ENCODE results near the gene ZNF230. TPM values are rescaled to one million over a fixed set of nuclear protein-coding genes. Genes with fewer than 3 reads are reported as not detected.

Gene ZNF230
- 1 to 10 TPM; 2.8 to 5.0 (median 3.7) TPM for total RNA-seq

GRCh38 chr19:44002566-44003460 is at the start of gene ZNF230:
ZNF230 (plus strand) TSS chr19:44002957; CDS start chr19:44007079, 4,122 bp downstream.
- H3K4me3 ChIP-seq = peak within 1 kb of the TSS; percentile 62 to 88 (median 71)
- H3K27ac ChIP-seq = peak within 1 kb of the TSS in 1 of 2 donors; percentile 35
- H3K4me1 ChIP-seq (replicated peaks in 1 of 2) = peaks cover 3 to 4% of the 10 kb centered on the region in 2 donors
- peak; percentile 95 to 100 (median 99) for ATAC-seq (replicated peaks in 6 of 8)
- WGBS, 10 experiments = 0 to 3% (median 0%) methylated on average over 2 to 22 of the region's 48 CpGs; no CpG with 5 or more reads in 2 of the 10 experiments
- in situ Hi-C loops (cut with MboI; ENCODE audit: low pct_unique_long_range_greater_than_20kb in 2 of 9, low sequenced_read_pairs in 9 of 9, unreplicated experiment in 9 of 9) = no loop called here

DNA sequence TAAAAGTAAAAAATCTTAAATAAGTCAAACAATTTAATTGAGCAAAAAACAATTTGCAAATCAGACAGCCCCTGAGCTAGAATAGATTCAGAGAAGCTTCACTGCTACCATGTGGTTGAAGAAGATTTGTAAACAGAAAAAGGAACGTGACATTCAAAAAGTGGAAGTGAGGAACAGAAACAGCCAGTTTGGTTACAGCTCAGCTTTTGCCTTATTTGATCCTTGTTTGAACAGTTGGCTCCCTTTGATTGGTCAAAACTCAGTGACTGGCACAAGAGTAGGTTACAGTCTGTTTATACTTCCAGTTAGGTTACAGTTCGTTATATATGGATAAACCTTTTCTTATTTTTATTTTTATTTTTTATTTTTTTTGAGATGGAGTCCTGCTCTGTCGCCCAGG is 45.9 kb upstream of the ZNF230 start:
- Histone ChIP-seq H3K4me3 (no peak overlapping the region), H3K4me1 (replicated peaks in 1 of 2) (peaks cover 0 to 2% of the 10 kb centered on the region in 2 donors), H3K27ac (no peak overlapping the region)
- in situ Hi-C loops (cut with MboI; ENCODE audit: low pct_unique_long_range_greater_than_20kb in 2 of 9, low sequenced_read_pairs in 9 of 9, unreplicated experiment in 9 of 9) = no loop called here
- ATAC-seq (replicated peaks in 6 of 8) = no peak
- WGBS, 10 experiments = 74 to 100% (median 95%) methylated on average over 2 to 3 of the region's 3 CpGs

GRCh38 chr19:43957891-43958290 is 44.9 kb upstream of the ZNF230 start:
- in situ Hi-C loops (cut with MboI; ENCODE audit: low pct_unique_long_range_greater_than_20kb in 2 of 9, low sequenced_read_pairs in 9 of 9, unreplicated experiment in 9 of 9) = no loop called here
- 82 to 100% (median 94%) methylated on average over 1 to 3 of the region's 3 CpGs; no CpG with 5 or more reads in 3 of the 10 experiments for WGBS, 10 experiments

DNA sequence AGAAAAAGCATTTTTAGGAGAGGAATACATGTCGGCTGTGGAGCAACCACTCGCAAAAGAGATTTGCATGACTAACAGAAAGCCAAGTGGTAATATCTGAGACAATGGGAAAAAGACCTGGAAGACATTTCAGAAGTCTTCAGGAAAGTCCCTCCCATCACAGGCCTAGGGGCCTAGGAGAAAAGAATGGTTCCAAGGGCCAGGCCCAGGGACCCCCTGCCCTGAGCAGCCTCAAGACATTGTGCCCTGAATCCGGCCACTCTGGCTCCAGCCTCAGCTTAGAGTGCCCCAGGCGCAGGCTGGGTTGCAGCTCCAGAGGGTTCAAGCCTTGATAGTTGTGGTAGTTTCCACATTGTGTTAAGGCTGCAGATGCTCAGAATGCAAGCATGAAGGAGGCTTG is 42.3 kb upstream of the ZNF230 start:
- H3K4me1 ChIP-seq (replicated peaks in 1 of 2) = no peaks in the 10 kb centered on the region
- WGBS, 10 experiments = 0 to 80% (median 48%) methylated on average over 1 to 4 of the region's 4 CpGs; no CpG with 5 or more reads in 2 of the 10 experiments
- H3K4me3 ChIP-seq = no peak overlapping the region
- in situ Hi-C loops (cut with MboI; ENCODE audit: low pct_unique_long_range_greater_than_20kb in 2 of 9, low sequenced_read_pairs in 9 of 9, unreplicated experiment in 9 of 9) = no loop called here
- H3K27ac ChIP-seq = no peak overlapping the region
- ATAC-seq (replicated peaks in 6 of 8) = no peak

More at GRCh38 chr19:43957891-43958290, 44.9 kb upstream of the ZNF230 start:
- Histone ChIP-seq H3K27ac (no peak overlapping the region), H3K4me1 (replicated peaks in 1 of 2) (no peaks in the 10 kb centered on the region), H3K4me3 (no peak overlapping the region)
- ATAC-seq (replicated peaks in 6 of 8) = no peak

DNA sequence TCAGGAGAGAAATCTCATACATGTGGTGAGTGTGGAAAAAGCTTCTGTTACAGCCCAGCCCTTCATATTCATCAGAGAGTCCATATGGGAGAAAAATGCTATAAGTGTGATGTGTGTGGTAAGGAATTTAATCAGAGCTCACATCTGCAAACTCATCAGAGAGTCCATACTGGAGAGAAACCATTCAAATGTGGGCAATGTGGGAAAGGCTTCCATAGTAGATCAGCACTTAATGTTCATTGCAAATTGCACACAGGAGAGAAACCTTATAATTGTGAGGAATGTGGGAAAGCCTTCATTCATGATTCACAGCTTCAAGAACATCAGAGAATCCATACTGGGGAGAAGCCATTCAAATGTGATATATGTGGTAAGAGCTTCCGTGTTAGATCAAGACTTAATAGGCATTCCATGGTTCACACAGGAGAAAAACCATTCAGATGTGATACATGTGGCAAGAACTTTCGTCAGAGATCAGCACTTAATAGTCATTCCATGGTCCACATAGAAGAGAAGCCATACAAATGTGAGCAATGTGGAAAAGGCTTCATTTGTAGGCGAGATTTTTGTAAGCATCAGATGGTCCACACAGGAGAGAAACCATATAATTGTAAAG is 36.6 kb upstream of the ZNF230 start:
- H3K27ac ChIP-seq = no peak overlapping the region
- no peaks in the 10 kb centered on the region for H3K4me1 ChIP-seq (replicated peaks in 1 of 2)
- no peak overlapping the region for H3K4me3 ChIP-seq
- no peak for ATAC-seq (replicated peaks in 6 of 8)
- in situ Hi-C loops (cut with MboI; ENCODE audit: low pct_unique_long_range_greater_than_20kb in 2 of 9, low sequenced_read_pairs in 9 of 9, unreplicated experiment in 9 of 9) = no loop called here
- 50 to 100% (median 90%) methylated on average over 1 to 3 of the region's 3 CpGs for WGBS, 10 experiments

GRCh38 chr19:43976732-43977131 is 26.0 kb upstream of the ZNF230 start:
- no peak for ATAC-seq (replicated peaks in 6 of 8)
- Histone ChIP-seq H3K4me1 (replicated peaks in 1 of 2) (no peaks in the 10 kb centered on the region), H3K27ac (no peak overlapping the region), H3K4me3 (no peak overlapping the region)
- WGBS, 10 experiments = 43 to 100% (median 78%) methylated on average over 1 of the region's 1 CpG
- in situ Hi-C loops (cut with MboI; ENCODE audit: low pct_unique_long_range_greater_than_20kb in 2 of 9, low sequenced_read_pairs in 9 of 9, unreplicated experiment in 9 of 9) = no loop called here

- in situ Hi-C loops (cut with MboI; ENCODE audit: low pct_unique_long_range_greater_than_20kb in 2 of 9, low sequenced_read_pairs in 9 of 9, unreplicated experiment in 9 of 9) = no loop called here
- H3K4me1 ChIP-seq (replicated peaks in 1 of 2) = peaks cover 2 to 4% of the 10 kb centered on the region in 2 donors
- whole genome bisulfite sequencing, 10 experiments = 0 to 100% (median 60%) methylated on average over 1 to 2 of the region's 2 CpGs; no CpG with 5 or more reads in 3 of the 10 experiments
- ATAC-seq (replicated peaks in 6 of 8) = no peak
- peak overlapping the region; percentile 57 to 88 (median 71) for H3K4me3 ChIP-seq
- no peak overlapping the region for H3K27ac ChIP-seq
These were observed 19.2 kb upstream of the ZNF230 start for GRCh38 chr19:43983544-43983911.

DNA sequence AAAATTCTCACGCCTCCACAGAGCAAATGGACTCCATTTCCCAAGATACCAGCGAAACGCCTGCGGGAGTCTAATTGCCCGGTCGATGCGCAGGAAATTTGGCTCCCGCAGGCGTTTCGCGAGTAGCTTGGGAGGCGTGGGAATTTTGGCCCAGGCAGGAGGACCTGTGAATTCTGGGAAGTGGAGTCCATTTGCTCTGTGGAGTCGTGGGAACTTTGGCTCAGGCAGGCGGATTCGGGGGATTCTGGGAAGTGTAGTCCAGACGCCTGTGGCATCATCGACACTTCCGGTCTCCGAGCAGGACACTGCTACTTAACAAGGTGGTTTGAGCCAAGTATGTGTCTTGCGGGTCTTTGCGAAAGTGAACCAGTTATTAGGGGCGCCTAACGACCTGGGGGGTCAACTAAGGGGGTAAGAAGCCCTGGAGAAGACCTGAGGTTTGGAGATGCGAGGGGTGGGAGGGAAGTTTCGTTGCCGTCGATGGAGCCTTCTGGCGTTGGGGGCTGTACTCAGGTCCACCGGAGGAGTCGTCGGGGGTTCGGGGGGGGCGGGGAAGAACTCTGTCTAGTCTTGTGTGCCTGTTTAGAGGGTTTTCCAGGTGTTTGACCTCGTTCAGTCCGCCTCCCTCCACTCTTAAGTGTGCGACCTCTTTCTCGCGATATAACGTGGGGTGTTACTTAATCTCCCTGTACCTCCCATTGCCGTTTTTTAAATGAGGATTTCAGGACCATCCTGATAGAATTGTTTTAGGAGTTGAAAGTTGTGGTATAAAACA is 18.7 kb upstream of the ZNF230 start, which contains the start of gene ZNF155:
TSS of gene ZNF155 (plus strand) at position 277 of the 775 bp plus-strand sequence. CDS start 4,356 bp downstream, outside the sequence.
- no peak within 1 kb of the TSS for H3K27ac ChIP-seq
- 0 to 20% (median 0%) methylated on average over 1 to 13 of the region's 40 CpGs; no CpG with 5 or more reads in 5 of the 10 experiments for WGBS, 10 experiments
- ATAC-seq (replicated peaks in 6 of 8) = peak; percentile 97 to 100 (median 100)

DNA sequence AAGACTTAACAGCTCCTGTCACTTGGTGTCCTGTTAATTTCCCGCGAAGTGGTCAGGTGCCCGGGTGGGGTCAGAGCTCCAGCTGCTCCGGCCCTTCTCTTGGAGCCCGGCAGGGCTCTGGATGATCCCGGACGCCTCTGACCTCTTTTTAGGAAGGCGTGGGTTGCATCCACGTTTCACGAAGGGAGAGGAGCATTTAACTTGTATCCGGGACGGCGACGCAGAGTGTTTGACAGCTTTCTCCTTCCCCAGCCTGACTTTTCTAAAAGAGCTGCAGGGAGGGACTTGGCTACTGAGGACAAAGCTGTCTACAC is 18.1 kb upstream of the ZNF230 start:
- in situ Hi-C loops (cut with MboI; ENCODE audit: low pct_unique_long_range_greater_than_20kb in 2 of 9, low sequenced_read_pairs in 9 of 9, unreplicated experiment in 9 of 9) = no loop called here
- Histone ChIP-seq H3K4me3 (peak overlapping the region; percentile 57 to 88 (median 71)), H3K4me1 (replicated peaks in 1 of 2) (peaks cover 2 to 4% of the 10 kb centered on the region in 2 donors), H3K27ac (no peak overlapping the region)
- WGBS, 10 experiments = 0 to 9% (median 5%) methylated on average over 2 to 13 of the region's 14 CpGs; no CpG with 5 or more reads in 4 of the 10 experiments
- ATAC-seq (replicated peaks in 6 of 8) = peak in 7 of 8 experiments; percentile 3 to 32 (median 6)

More for the DNA sequence above, 18.7 kb upstream of the ZNF230 start, which contains the start of gene ZNF155:
- Histone ChIP-seq H3K4me3 (peak within 1 kb of the TSS; percentile 57 to 88 (median 71)), H3K4me1 (replicated peaks in 1 of 2) (peaks cover 2 to 4% of the 10 kb centered on the region in 2 donors)
- in situ Hi-C loops (cut with MboI; ENCODE audit: low pct_unique_long_range_greater_than_20kb in 2 of 9, low sequenced_read_pairs in 9 of 9, unreplicated experiment in 9 of 9) = no loop called here

DNA sequence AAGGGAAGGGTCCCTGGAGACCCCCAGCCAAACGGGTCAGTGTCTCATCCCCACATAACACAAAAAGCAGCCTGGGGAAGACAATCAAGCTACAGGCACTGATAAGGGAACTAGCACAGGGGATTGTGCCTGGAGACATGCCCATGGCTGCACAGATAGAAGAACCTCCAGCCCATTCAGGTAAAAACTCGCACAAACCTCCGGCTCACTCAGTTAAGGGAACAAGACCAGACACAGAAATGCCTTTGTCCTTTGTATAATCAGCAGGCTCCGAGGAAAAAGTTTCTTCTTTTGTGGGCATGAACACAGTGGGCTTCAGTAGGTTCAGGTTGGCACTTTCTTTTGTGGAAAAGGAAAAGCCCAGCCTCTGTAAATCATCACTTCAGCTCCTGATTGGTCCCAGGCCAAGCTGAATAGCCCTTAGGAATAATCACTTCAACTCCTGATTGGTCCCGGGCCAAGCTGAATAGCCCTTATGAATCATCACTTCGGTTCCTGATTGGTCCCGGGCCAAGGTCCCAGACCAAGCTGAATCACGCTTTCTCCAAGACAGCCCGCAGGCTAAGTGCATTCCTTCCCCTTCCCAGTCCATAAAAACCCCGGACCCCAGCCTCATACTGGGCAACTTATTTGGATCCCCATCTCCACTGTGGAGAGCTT is 5.0 kb upstream of the ZNF230 start:
- Histone ChIP-seq H3K4me1 (replicated peaks in 1 of 2) (peaks cover 0 to 4% of the 10 kb centered on the region in 2 donors), H3K27ac (no peak overlapping the region), H3K4me3 (no peak overlapping the region)
- in situ Hi-C loops (cut with MboI; ENCODE audit: low pct_unique_long_range_greater_than_20kb in 2 of 9, low sequenced_read_pairs in 9 of 9, unreplicated experiment in 9 of 9) = no loop called here
- 77 to 100% (median 92%) methylated on average over 1 to 8 of the region's 10 CpGs; no CpG with 5 or more reads in 4 of the 10 experiments for WGBS, 10 experiments
- ATAC-seq (replicated peaks in 6 of 8) = no peak

- 0 to 60% (median 19%) methylated on average over 2 to 8 of the region's 8 CpGs for WGBS, 10 experiments
- Histone ChIP-seq H3K27ac (peak overlapping the region in 1 of 2 donors; percentile 9), H3K4me1 (replicated peaks in 1 of 2) (peaks cover 3 to 4% of the 10 kb centered on the region in 2 donors), H3K4me3 (peak overlapping the region; percentile 62 to 88 (median 71))
- in situ Hi-C loops (cut with MboI; ENCODE audit: low pct_unique_long_range_greater_than_20kb in 2 of 9, low sequenced_read_pairs in 9 of 9, unreplicated experiment in 9 of 9) = no loop called here
- peak in 3 of 8 experiments; percentile 4 to 7 (median 7) for ATAC-seq (replicated peaks in 6 of 8)
These were observed 568 bp upstream of the ZNF230 start for GRCh38 chr19:44002212-44002565.

DNA sequence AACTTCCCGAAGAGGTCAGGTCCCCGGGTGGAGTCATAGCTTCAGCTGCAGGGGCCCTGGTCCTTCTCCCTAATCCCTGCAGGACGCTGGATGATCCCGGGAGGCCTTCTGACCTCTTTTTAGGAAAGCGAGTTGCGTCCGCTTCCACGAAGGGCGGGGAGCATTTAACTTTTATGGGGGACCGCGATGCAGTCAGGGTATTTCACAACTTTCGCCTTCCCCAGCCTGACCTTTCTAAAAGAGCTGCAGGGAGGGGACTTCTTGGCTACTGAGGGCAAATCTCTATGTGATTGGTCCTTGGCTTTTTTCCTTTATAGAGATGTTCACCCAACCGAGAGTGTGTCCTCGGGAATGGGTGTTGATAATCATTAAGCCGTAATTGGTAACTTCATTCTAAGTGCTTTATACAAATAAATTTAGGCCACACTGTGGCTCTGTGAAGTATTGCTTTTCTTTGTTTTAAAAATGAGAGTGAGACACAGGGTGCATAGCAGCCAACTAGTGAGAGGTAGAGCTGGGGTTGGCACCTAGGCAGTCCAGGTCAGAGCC is 778 bp downstream of the ZNF230 start:
- no peak overlapping the region for H3K27ac ChIP-seq
- WGBS, 10 experiments = 0 to 7% (median 0%) methylated on average over 1 to 14 of the region's 15 CpGs; no CpG with 5 or more reads in 1 of the 10 experiments

More for the DNA sequence above, 778 bp downstream of the ZNF230 start:
- in situ Hi-C loops (cut with MboI; ENCODE audit: low pct_unique_long_range_greater_than_20kb in 2 of 9, low sequenced_read_pairs in 9 of 9, unreplicated experiment in 9 of 9) = no loop called here
- peaks cover 3 to 4% of the 10 kb centered on the region in 2 donors for H3K4me1 ChIP-seq (replicated peaks in 1 of 2)
- H3K4me3 ChIP-seq = peak overlapping the region; percentile 62 to 88 (median 71)
- peak in 3 of 8 experiments; percentile 4 to 12 (median 6) for ATAC-seq (replicated peaks in 6 of 8)

All from motor neuron (in vitro differentiated cells).